SU-DHL-6 (cell line): ENCODE measurements around the gene RNF126.

Experiments used
- H2AFZ ChIP-seq: fragments of 200-600 bp; sonication (generic); 2 replicates; pipeline ENCODE4 v1.6.1; 2014; ENCODE audit warnings: low read depth, mild to moderate bottlenecking, moderate library complexity, mixed read lengths, antibody characterized with exemption, low read length; ENCODE audit not compliant: severe bottlenecking
- H3F3A ChIP-seq: fragments of 200-600 bp; shearing (Covaris generic); 2 replicates; pipeline ENCODE4 v1.6.0; 2016; ENCODE audit warnings: antibody characterized with exemption, mild to moderate bottlenecking; ENCODE audit not compliant: insufficient read depth
- H3K27ac ChIP-seq: fragments of 200-600 bp; sonication (generic); 2 replicates; pipeline ENCODE4 v1.5.1; 2016; ENCODE audit warnings: low read depth, mild to moderate bottlenecking, low read length, moderate library complexity, mixed read lengths
- H3K27me3 ChIP-seq: fragments of 200-600 bp; sonication (generic), shearing (Covaris generic); 2 replicates; pipeline ENCODE4 v1.6.0; 2014; ENCODE audit warnings: mild to moderate bottlenecking, low read length
- H3K36me3 ChIP-seq: fragments of 200-600 bp; sonication (generic); 2 replicates; pipeline ENCODE4 v1.6.1; 2014; ENCODE audit warnings: mild to moderate bottlenecking, low read length, mixed read lengths
- H3K4me2 ChIP-seq: fragments of 300-600, 200-600 bp; shearing (Covaris generic), sonication (generic); 2 replicates; pipeline ENCODE4 v1.6.0; 2014; ENCODE audit warnings: low read length, low read depth, mild to moderate bottlenecking; ENCODE audit not compliant: poor library complexity, severe bottlenecking
- H3K4me3 ChIP-seq: fragments of 200-600 bp; sonication (generic); 2 replicates; pipeline ENCODE4 v1.5.1; 2014; ENCODE audit warnings: antibody characterized with exemption, low read length, mild to moderate bottlenecking, mixed read lengths; ENCODE audit not compliant: insufficient read depth, poor library complexity, severe bottlenecking
- H3K79me2 ChIP-seq: fragments of 200-600 bp; sonication (generic); 2 replicates; pipeline ENCODE4 v1.6.1; 2014; ENCODE audit warnings: mild to moderate bottlenecking, low read length, moderate library complexity; ENCODE audit not compliant: insufficient read depth
- H3K9ac ChIP-seq: fragments of 200-600 bp; sonication (generic); 2 replicates; pipeline ENCODE4 v1.7.0; 2014; ENCODE audit warnings: mild to moderate bottlenecking, low read length
- H3K9me2 ChIP-seq: fragments of 200-600 bp; sonication (generic); replicated peaks from 2 replicates; pipeline ENCODE4 v1.6.1; 2014; ENCODE audit warnings: low read length; ENCODE audit not compliant: insufficient read depth
- H3K9me3 ChIP-seq: fragments of 200-600 bp; sonication (generic); 2 replicates; pipeline ENCODE4 v1.6.1; 2014; ENCODE audit warnings: low read length, mixed read lengths; ENCODE audit not compliant: insufficient read depth
- H4K20me1 ChIP-seq: fragments of 200-600 bp; sonication (generic); 2 replicates; pipeline ENCODE4 v1.6.1; 2014; ENCODE audit warnings: low read depth, mild to moderate bottlenecking, antibody characterized with exemption, low read length, moderate library complexity, mixed read lengths
- EZH2phosphoT487 ChIP-seq: fragments of 200-600 bp; sonication (generic), shearing (Covaris generic); conservative IDR thresholded peaks from 2 replicates; pipeline ENCODE4 v1.6.1; 2018; ENCODE audit warnings: mild to moderate bottlenecking, antibody characterized with exemption, low read length, moderate library complexity, mixed read lengths
- TF ChIP-seq, protein P1 (sequence below): fragments of 200-600 bp; sonication (generic); IDR thresholded peaks from one replicate; pipeline ENCODE4 v1.5.1; 2017; ENCODE audit warnings: antibody characterized with exemption, mild to moderate bottlenecking, low read length, moderate library complexity; ENCODE audit not compliant: insufficient read depth, poor library complexity, severe bottlenecking

The RNF126 gene

DNA sequence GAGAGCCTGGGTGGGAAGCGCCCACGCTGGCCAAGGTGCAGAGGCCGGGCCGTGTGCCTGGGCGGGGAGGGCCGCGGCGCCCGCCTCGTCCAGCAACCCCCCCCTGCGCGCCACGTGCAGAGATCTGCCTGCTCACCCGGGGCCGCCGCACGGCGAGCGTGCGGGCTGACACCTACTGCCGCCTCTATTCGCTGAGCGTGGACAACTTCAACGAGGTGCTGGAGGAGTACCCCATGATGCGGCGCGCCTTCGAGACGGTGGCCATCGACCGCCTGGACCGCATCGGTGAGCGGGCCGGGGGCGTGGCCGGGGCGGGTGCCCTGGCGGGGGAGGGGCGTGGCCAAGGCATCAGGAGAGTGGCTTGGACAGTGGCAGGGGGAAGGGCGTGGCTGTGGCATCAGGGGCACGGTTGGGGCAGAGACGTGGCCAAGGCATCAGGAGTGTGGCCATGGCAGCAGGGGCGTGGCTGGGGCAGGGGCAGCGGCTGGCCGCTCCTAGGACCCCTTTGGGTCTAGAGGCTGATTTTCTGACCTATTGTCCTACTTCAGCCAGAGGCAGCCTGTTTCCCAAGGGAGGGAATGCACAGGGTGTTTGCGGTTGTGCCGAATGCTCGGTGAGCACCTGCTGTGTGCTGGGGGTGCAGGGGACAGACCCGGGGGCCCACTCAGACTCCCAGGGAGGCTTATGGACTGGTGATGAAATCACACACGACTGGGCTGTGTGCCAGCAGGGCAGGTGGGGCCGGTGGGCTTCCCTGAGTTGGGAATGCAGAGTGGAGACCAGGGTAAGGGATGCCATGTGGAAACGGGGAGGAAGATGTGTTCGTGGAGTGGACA lies 49.1 kb downstream of the RNF126 start:
- TF ChIP-seq, protein P1, sequence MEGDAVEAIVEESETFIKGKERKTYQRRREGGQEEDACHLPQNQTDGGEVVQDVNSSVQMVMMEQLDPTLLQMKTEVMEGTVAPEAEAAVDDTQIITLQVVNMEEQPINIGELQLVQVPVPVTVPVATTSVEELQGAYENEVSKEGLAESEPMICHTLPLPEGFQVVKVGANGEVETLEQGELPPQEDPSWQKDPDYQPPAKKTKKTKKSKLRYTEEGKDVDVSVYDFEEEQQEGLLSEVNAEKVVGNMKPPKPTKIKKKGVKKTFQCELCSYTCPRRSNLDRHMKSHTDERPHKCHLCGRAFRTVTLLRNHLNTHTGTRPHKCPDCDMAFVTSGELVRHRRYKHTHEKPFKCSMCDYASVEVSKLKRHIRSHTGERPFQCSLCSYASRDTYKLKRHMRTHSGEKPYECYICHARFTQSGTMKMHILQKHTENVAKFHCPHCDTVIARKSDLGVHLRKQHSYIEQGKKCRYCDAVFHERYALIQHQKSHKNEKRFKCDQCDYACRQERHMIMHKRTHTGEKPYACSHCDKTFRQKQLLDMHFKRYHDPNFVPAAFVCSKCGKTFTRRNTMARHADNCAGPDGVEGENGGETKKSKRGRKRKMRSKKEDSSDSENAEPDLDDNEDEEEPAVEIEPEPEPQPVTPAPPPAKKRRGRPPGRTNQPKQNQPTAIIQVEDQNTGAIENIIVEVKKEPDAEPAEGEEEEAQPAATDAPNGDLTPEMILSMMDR: no peak
- TF ChIP-seq EZH2phosphoT487: no peak
- no peaks in the 10 kb centered on the region for H3K79me2 ChIP-seq

DNA sequence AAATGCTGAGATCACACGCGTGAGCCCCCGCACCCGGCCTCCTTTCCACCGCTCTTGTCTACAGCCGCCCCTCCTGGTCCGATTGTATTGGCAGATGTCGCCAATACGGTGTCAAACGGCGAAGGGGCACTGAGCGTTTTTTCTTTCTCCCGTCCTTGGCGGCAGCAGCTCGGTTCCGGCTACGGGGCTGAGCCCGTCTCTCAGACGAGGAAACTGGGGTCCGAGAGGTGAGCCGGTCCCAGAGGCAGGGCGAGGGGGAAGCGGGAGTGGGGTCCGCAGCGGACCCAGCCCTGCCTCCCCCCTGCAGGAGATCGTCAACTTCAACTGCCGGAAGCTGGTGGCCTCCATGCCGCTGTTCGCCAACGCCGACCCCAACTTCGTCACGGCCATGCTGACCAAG lies 50.1 kb downstream of the RNF126 start:
- Histone ChIP-seq H4K20me1 (no peaks in the 10 kb centered on the region), H3K4me2 (no peak overlapping the region), H2AFZ (no peak overlapping the region), H3K9me2 (no peaks in the 10 kb centered on the region), H3F3A (no peaks in the 10 kb centered on the region), H3K9ac (no peak overlapping the region), H3K79me2 (no peaks in the 10 kb centered on the region), H3K4me3 (no peak overlapping the region), H3K27ac (no peak overlapping the region), H3K27me3 (no peaks in the 10 kb centered on the region), H3K9me3 (no peaks in the 10 kb centered on the region), H3K36me3 (no peaks in the 10 kb centered on the region)
- TF ChIP-seq EZH2phosphoT487: no peak
- TF ChIP-seq, protein P1: no peak

More for the DNA sequence above, 49.1 kb downstream of the RNF126 start:
- Histone ChIP-seq H3K4me3 (no peak overlapping the region), H3K36me3 (no peaks in the 10 kb centered on the region), H4K20me1 (no peaks in the 10 kb centered on the region), H3K27ac (no peak overlapping the region), H3K4me2 (no peak overlapping the region), H2AFZ (no peak overlapping the region), H3F3A (no peaks in the 10 kb centered on the region), H3K9ac (no peak overlapping the region), H3K9me3 (no peaks in the 10 kb centered on the region), H3K27me3 (no peaks in the 10 kb centered on the region), H3K9me2 (no peaks in the 10 kb centered on the region)

DNA sequence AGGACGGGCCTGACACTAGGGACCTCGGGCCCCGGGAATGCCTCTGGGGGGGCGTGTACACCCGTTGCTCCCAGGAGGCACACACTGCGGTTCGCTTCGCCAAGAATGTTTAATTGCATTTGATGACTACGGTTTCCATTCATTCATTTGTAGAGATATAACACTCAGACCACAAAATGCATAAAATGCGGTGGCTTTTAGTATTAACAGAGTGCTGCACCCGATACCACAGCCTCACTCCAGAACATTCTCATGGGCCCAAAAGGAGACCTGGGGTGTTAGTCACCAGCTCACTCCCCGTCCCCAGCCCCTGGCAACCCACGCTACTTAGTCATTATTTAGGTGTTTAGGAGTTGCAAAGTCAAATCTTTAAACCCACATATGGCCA lies 51.5 kb downstream of the RNF126 start:
- Histone ChIP-seq H3K9me2 (no peaks in the 10 kb centered on the region), H3K27ac (no peak overlapping the region), H3K27me3 (no peaks in the 10 kb centered on the region), H3K4me2 (no peak overlapping the region), H2AFZ (no peak overlapping the region), H4K20me1 (no peaks in the 10 kb centered on the region), H3K36me3 (no peaks in the 10 kb centered on the region), H3K9ac (no peak overlapping the region), H3F3A (no peaks in the 10 kb centered on the region), H3K9me3 (no peaks in the 10 kb centered on the region), H3K79me2 (no peaks in the 10 kb centered on the region), H3K4me3 (no peak overlapping the region)
- no peak for TF ChIP-seq EZH2phosphoT487
- TF ChIP-seq, protein P1: no peak
